ENCODE data around the gene CACNA1A. TPM values are rescaled to one million over a fixed set of nuclear protein-coding genes. Genes with fewer than 3 reads are reported as not detected.

CACNA1A gene
- total and polyA plus RNA-seq, 2 of the 13 experiments (the other 11 are each of a cell fraction or from before 2014, with no cell fraction given) = not detected

- TF ChIP-seq CTCF (CRISPR knock-in tag; IDR thresholded peaks at IDR 0.05) = peak; percentile 19; the same call in 1 of the 2 replicates
- no peak for TF ChIP-seq DPF2 (CRISPR knock-in tag; IDR thresholded peaks at IDR 0.05; ENCODE audit: borderline replicate concordance, low read depth)
- TF ChIP-seq PRMT3 (CRISPR knock-in tag; IDR thresholded peaks at IDR 0.05; ENCODE audit: borderline replicate concordance, low read depth) = no peak
- no peak for TF ChIP-seq ZFP37 (CRISPR knock-in tag; IDR thresholded peaks at IDR 0.05; ENCODE audit: borderline replicate concordance)
- TF ChIP-seq ZBTB4 (CRISPR knock-in tag; IDR thresholded peaks at IDR 0.05; ENCODE audit: borderline replicate concordance) = no peak
- no peak for TF ChIP-seq RBAK (CRISPR knock-in tag; IDR thresholded peaks at IDR 0.05)
- TF ChIP-seq ZNF580 (CRISPR knock-in tag; IDR thresholded peaks at IDR 0.05; ENCODE audit: borderline replicate concordance, low read depth) = no peak
- no peak for TF ChIP-seq REST (IDR thresholded peaks at IDR 0.05; ENCODE audit: borderline replicate concordance in 1 of 2, low read depth in 1 of 2, low read length in 2 of 2)
These were observed 264.8 kb downstream of the CACNA1A start (continued) for GRCh38 chr19:13241231-13242104.

Measured in HepG2 (cell line).